Mucosa of stomach (tissue), 1 donor: ENCODE results near the gene PKHD1.

Experiments used
- H3K27me3 ChIP-seq: one replicate; pipeline ENCODE4 v1.7.0; 2013; ENCODE audit warnings: mild to moderate bottlenecking, low read length; ENCODE audit not compliant: control insufficient read depth, insufficient read depth
- H3K36me3 ChIP-seq: one replicate; pipeline ENCODE4 v1.7.0; 2013; ENCODE audit warnings: low read length; ENCODE audit not compliant: control insufficient read depth, insufficient read depth
- H3K4me1 ChIP-seq: one replicate; pipeline ENCODE4 v1.7.0; 2013; ENCODE audit warnings: mild to moderate bottlenecking, low read length; ENCODE audit not compliant: control insufficient read depth, insufficient read depth
- H3K4me3 ChIP-seq: one replicate; pipeline ENCODE4 v1.7.0; 2013; ENCODE audit warnings: low read length
- H3K9ac ChIP-seq: one replicate; pipeline ENCODE4 v1.7.0; 2013; ENCODE audit warnings: mild to moderate bottlenecking, low read length, moderate library complexity
- H3K9me3 ChIP-seq: one replicate; pipeline ENCODE4 v1.7.0; 2013; ENCODE audit warnings: mild to moderate bottlenecking, low read length, moderate library complexity; ENCODE audit not compliant: control insufficient read depth
- donor health status: Pancreatic carcinoma.

Gene PKHD1

GRCh38 chr6:51608932-51609331 is 478.5 kb downstream of the PKHD1 start:
- no peaks in the 10 kb centered on the region for H3K9me3 ChIP-seq
- H3K27me3 ChIP-seq: no peaks in the 10 kb centered on the region
- H3K36me3 ChIP-seq: no peaks in the 10 kb centered on the region
- no peak overlapping the region for H3K9ac ChIP-seq
- H3K4me3 ChIP-seq: no peak overlapping the region
- peaks cover 2% of the 10 kb centered on the region for H3K4me1 ChIP-seq

DNA sequence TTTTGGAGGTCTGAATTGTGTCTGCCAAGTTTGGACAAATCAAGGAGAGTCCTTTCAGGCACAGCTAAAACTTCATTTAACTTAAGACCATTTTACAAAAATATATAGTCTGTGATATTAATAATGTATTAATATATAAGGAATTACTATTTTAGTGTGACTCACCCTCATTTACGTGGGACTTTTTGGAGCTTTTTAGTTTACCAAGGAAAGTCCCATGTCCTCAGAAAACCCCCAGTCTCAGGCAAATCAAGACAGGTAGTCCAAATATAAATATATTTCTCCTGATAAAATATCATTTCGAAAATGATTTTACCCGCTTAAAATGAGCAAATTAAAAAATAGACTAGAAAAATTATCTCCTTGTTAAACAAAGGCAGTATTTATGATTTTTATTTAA is 479.0 kb downstream of the PKHD1 start:
- Histone ChIP-seq H3K4me1 (no peaks in the 10 kb centered on the region), H3K36me3 (no peaks in the 10 kb centered on the region), H3K27me3 (no peaks in the 10 kb centered on the region), H3K4me3 (no peak overlapping the region), H3K9ac (no peak overlapping the region), H3K9me3 (no peaks in the 10 kb centered on the region)

DNA sequence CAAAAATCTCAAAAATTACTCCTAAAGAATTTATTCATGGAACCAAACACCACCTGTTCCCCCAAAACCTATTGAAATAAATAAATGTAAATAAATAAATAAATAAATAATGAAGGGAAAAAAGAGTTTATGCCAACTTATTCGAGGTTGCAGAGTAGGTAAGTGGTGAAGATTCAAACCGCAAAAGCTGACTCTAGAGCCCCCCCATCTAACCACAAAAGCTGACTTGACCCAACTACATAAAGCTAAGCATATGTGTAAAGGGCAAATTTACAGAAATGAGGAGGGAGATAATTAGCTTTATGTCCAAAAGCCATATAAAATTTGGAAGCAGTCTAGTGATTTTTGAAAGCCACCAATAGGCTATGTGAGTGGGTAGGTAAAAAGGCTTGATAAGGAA is 486.9 kb downstream of the PKHD1 start:
- H3K9me3 ChIP-seq: no peaks in the 10 kb centered on the region
- H3K27me3 ChIP-seq: no peaks in the 10 kb centered on the region
- no peaks in the 10 kb centered on the region for H3K4me1 ChIP-seq
- H3K36me3 ChIP-seq: no peaks in the 10 kb centered on the region
- no peak overlapping the region for H3K4me3 ChIP-seq
- H3K9ac ChIP-seq: no peak overlapping the region

GRCh38 chr6:51598171-51598570 is 489.2 kb downstream of the PKHD1 start:
- Histone ChIP-seq H3K27me3 (no peaks in the 10 kb centered on the region), H3K4me1 (no peaks in the 10 kb centered on the region), H3K9me3 (no peaks in the 10 kb centered on the region)

GRCh38 chr6:51594981-51595380 is 492.4 kb downstream of the PKHD1 start:
- H3K9ac ChIP-seq: no peak overlapping the region
- H3K4me3 ChIP-seq: no peak overlapping the region
- no peaks in the 10 kb centered on the region for H3K9me3 ChIP-seq
- no peaks in the 10 kb centered on the region for H3K27me3 ChIP-seq
- H3K36me3 ChIP-seq: no peaks in the 10 kb centered on the region
- H3K4me1 ChIP-seq: no peaks in the 10 kb centered on the region

More at GRCh38 chr6:51598171-51598570, 489.2 kb downstream of the PKHD1 start:
- Histone ChIP-seq H3K36me3 (no peaks in the 10 kb centered on the region), H3K9ac (no peak overlapping the region), H3K4me3 (no peak overlapping the region)

GRCh38 chr6:51585264-51585663 is 502.1 kb downstream of the PKHD1 start:
- H3K36me3 ChIP-seq: no peaks in the 10 kb centered on the region

GRCh38 chr6:51584163-51584562 is 503.2 kb downstream of the PKHD1 start:
- Histone ChIP-seq H3K4me3 (no peak overlapping the region), H3K4me1 (no peaks in the 10 kb centered on the region), H3K9me3 (no peaks in the 10 kb centered on the region), H3K9ac (no peak overlapping the region), H3K36me3 (no peaks in the 10 kb centered on the region), H3K27me3 (no peaks in the 10 kb centered on the region)

More at GRCh38 chr6:51585264-51585663, 502.1 kb downstream of the PKHD1 start:
- no peaks in the 10 kb centered on the region for H3K4me1 ChIP-seq
- no peak overlapping the region for H3K4me3 ChIP-seq
- H3K9ac ChIP-seq: no peak overlapping the region
- H3K27me3 ChIP-seq: no peaks in the 10 kb centered on the region
- no peaks in the 10 kb centered on the region for H3K9me3 ChIP-seq

- Histone ChIP-seq H3K9ac (no peak overlapping the region), H3K4me3 (no peak overlapping the region), H3K27me3 (no peaks in the 10 kb centered on the region), H3K9me3 (no peaks in the 10 kb centered on the region), H3K4me1 (no peaks in the 10 kb centered on the region), H3K36me3 (no peaks in the 10 kb centered on the region)
Observed at GRCh38 chr6:51578994-51579393, 508.4 kb downstream of the PKHD1 start.

GRCh38 chr6:51578362-51578761 is 509.1 kb downstream of the PKHD1 start:
- no peak overlapping the region for H3K9ac ChIP-seq
- H3K27me3 ChIP-seq: no peaks in the 10 kb centered on the region
- H3K36me3 ChIP-seq: no peaks in the 10 kb centered on the region
- no peaks in the 10 kb centered on the region for H3K9me3 ChIP-seq
- no peak overlapping the region for H3K4me3 ChIP-seq
- H3K4me1 ChIP-seq: no peaks in the 10 kb centered on the region

DNA sequence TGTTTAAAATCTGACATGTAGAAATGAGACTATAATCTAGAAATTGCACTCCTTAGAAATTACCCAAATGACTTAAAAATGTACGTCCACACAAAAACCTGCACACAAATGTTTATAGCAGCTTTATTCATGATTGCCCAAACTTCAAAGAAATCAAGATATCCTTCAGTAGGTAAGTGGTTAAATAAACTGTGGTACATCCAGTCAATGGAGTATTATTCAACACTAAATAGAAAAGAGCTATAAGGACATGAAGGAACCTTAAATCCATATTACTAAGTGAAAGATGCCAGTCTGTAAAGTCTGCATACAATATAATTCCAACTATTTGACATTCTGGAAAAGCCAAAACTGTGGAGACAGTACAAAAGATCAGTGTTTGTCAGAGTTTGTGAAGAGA is 513.4 kb downstream of the PKHD1 start:
- Histone ChIP-seq H3K36me3 (no peaks in the 10 kb centered on the region), H3K27me3 (no peaks in the 10 kb centered on the region), H3K4me3 (no peak overlapping the region), H3K9me3 (no peaks in the 10 kb centered on the region), H3K4me1 (no peaks in the 10 kb centered on the region), H3K9ac (no peak overlapping the region)

DNA sequence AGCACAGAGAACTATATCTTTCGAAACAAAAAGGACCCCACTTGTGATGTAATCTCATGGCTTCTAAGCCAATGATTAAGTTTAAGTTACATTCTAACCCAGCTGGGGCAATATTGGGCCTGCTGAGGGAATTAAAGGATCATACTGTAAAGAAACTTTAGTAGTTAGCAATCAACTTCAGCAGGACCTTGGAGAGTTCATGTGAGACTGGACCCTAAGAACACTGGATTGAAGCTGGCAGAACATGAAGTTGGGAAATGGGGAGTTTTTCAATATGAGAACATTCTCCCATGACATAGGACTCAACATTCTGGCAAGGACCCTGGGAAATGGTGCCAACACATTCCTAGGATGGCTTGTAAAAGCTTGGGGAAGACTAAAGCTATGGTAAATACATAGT is 516.2 kb downstream of the PKHD1 start:
- no peaks in the 10 kb centered on the region for H3K27me3 ChIP-seq
- no peaks in the 10 kb centered on the region for H3K4me1 ChIP-seq
- no peaks in the 10 kb centered on the region for H3K9me3 ChIP-seq
- no peak overlapping the region for H3K4me3 ChIP-seq
- no peak overlapping the region for H3K9ac ChIP-seq
- no peaks in the 10 kb centered on the region for H3K36me3 ChIP-seq

- Histone ChIP-seq H3K36me3 (no peaks in the 10 kb centered on the region), H3K4me1 (no peaks in the 10 kb centered on the region), H3K4me3 (no peak overlapping the region), H3K9ac (no peak overlapping the region), H3K9me3 (no peaks in the 10 kb centered on the region), H3K27me3 (no peaks in the 10 kb centered on the region)
Observed at GRCh38 chr6:51570168-51570921, 517.1 kb downstream of the PKHD1 start.

DNA sequence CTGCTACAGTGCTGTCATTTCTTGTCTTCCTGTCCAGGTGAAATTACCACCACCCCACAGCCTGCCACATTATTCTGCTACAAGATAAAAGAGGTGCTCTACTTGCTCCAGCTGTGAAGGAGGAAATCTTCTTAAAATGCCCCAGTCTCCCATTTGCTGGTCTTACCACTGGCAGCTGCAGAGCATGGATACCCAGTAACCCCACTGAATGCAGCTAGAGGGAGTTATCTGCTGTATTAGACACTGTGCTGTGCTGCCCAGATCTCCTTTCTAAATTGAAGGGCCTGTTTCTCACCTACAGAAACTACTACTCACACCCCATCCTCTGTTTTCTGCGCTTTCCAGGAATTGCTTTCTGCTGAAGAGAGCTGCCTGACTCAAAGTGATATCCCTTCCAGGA is 517.8 kb downstream of the PKHD1 start:
- Histone ChIP-seq H3K36me3 (no peaks in the 10 kb centered on the region), H3K4me1 (no peaks in the 10 kb centered on the region), H3K4me3 (no peak overlapping the region), H3K27me3 (no peaks in the 10 kb centered on the region), H3K9me3 (no peaks in the 10 kb centered on the region), H3K9ac (no peak overlapping the region)
